LNCaP clone FGC (cell line): ENCODE data around the gene GM2A.

Experiments
- DNase-seq: peaks from one replicate; pipeline ENCODE4 v3.0.0-alpha.2; 2011; ENCODE audit warnings: low read depth
- H3K4me3 ChIP-seq: 2 replicates; pipeline ENCODE4 v1.5.1; 2011; ENCODE audit warnings: mild to moderate bottlenecking, low read depth, low read length, control low read depth
- TF ChIP-seq, protein P1 (sequence below): IDR thresholded peaks from 2 replicates; pipeline ENCODE4 v1.5.1; 2012; ENCODE audit warnings: mild to moderate bottlenecking; ENCODE audit not compliant: control insufficient read depth, insufficient read depth; ENCODE audit errors: extremely low read depth

GM2A gene

DNA sequence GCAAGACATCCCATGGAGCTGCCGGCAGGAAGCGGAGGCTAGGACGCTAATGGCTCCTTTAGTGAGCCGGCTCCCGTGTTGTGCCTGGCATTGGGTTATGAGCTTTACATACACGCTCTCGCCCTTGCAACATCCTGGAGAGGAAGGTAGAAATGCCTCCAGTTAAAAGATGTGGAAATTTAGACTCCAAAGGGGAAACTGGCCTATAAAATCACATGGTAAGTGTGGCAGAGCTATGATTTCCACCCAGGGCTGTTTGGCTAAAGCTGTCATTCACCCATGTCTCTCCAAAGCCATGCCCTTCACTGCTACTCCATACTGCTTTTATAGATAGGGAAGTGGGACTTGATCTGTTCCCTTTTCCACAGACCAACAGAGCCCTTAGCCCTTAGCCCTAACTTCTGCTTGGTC lies 5.2 kb downstream of the GM2A start:
- no peak overlapping the region for H3K4me3 ChIP-seq
- no peak for DNase-seq

GRCh38 chr5:151258816-151259215 lies 5.8 kb downstream of the GM2A start:
- H3K4me3 ChIP-seq, result no peak overlapping the region
- DNase-seq, result no peak
- TF ChIP-seq, protein P1, sequence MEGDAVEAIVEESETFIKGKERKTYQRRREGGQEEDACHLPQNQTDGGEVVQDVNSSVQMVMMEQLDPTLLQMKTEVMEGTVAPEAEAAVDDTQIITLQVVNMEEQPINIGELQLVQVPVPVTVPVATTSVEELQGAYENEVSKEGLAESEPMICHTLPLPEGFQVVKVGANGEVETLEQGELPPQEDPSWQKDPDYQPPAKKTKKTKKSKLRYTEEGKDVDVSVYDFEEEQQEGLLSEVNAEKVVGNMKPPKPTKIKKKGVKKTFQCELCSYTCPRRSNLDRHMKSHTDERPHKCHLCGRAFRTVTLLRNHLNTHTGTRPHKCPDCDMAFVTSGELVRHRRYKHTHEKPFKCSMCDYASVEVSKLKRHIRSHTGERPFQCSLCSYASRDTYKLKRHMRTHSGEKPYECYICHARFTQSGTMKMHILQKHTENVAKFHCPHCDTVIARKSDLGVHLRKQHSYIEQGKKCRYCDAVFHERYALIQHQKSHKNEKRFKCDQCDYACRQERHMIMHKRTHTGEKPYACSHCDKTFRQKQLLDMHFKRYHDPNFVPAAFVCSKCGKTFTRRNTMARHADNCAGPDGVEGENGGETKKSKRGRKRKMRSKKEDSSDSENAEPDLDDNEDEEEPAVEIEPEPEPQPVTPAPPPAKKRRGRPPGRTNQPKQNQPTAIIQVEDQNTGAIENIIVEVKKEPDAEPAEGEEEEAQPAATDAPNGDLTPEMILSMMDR, result no peak

More for the DNA sequence above, 5.2 kb downstream of the GM2A start:
- TF ChIP-seq, protein P1, result no peak

- DNase-seq, result no peak
- TF ChIP-seq, protein P1, result no peak
These were observed 6.9 kb downstream of the GM2A start for GRCh38 chr5:151259931-151260330.

GRCh38 chr5:151262532-151262931 lies 9.5 kb downstream of the GM2A start:
- TF ChIP-seq, protein P1, result no peak

More at GRCh38 chr5:151259931-151260330, 6.9 kb downstream of the GM2A start:
- no peak overlapping the region for H3K4me3 ChIP-seq

GRCh38 chr5:151264113-151264512 lies 11.1 kb downstream of the GM2A start:
- H3K4me3 ChIP-seq, result no peak overlapping the region
- no peak for DNase-seq
- TF ChIP-seq, protein P1, result no peak

More at GRCh38 chr5:151262532-151262931, 9.5 kb downstream of the GM2A start:
- H3K4me3 ChIP-seq, result no peak overlapping the region
- no peak for DNase-seq

GRCh38 chr5:151267491-151268260 lies 14.7 kb downstream of the GM2A start:
- H3K4me3 ChIP-seq, result no peak overlapping the region
- DNase-seq, result no peak
- TF ChIP-seq, protein P1, result no peak

- no peak for DNase-seq
- TF ChIP-seq, protein P1, result no peak
- no peak overlapping the region for H3K4me3 ChIP-seq
These were observed 17.6 kb downstream of the GM2A start for GRCh38 chr5:151270599-151270998.
